Nephron progenitor cell (in vitro differentiated cells): ENCODE measurements around the gene CYP4F11.
"Not testable (repeated sequence)": the region's sequence is repeated elsewhere in the genome, so short reads cannot be mapped to it uniquely, and the experiment has no call there.

Experiments used
- DNase-seq: peaks from one replicate; pipeline ENCODE4 v3.0.0; 2021
- H3K27ac Mint-ChIP-seq: 2 replicates; pipeline ENCODE4 v1.8.0; 2021; ENCODE audit warnings: mild to moderate bottlenecking, moderate library complexity, mixed read lengths
- H3K27me3 Mint-ChIP-seq: 2 replicates; pipeline ENCODE4 v1.8.0; 2021; ENCODE audit warnings: mild to moderate bottlenecking, low read depth, mixed read lengths; ENCODE audit not compliant: poor library complexity
- H3K36me3 Mint-ChIP-seq: 2 replicates; pipeline ENCODE4 v1.8.0; 2021; ENCODE audit warnings: low read depth, mixed read lengths
- H3K4me1 Mint-ChIP-seq: 2 replicates; pipeline ENCODE4 v1.8.0; 2021; ENCODE audit warnings: mixed read lengths
- H3K4me3 Mint-ChIP-seq: 2 replicates; pipeline ENCODE4 v1.8.0; 2021; ENCODE audit warnings: mild to moderate bottlenecking, moderate library complexity, mixed read lengths
- H3K9me3 Mint-ChIP-seq: 2 replicates; pipeline ENCODE4 v1.8.0; 2021; ENCODE audit warnings: mild to moderate bottlenecking, moderate library complexity, mixed read lengths
- TF ChIP-seq, protein P1 (sequence below): fragments of 200-600 bp; sonication (generic); IDR thresholded peaks from 2 replicates; pipeline ENCODE4 v1.5.0; 2021; ENCODE audit warnings: antibody characterized with exemption

Gene CYP4F11

GRCh38 chr19:15913830-15914229, 20.5 kb downstream of the CYP4F11 start:
- no peak overlapping the region for H3K27ac Mint-ChIP-seq
- no peak overlapping the region for H3K4me3 Mint-ChIP-seq
- TF ChIP-seq, protein P1, sequence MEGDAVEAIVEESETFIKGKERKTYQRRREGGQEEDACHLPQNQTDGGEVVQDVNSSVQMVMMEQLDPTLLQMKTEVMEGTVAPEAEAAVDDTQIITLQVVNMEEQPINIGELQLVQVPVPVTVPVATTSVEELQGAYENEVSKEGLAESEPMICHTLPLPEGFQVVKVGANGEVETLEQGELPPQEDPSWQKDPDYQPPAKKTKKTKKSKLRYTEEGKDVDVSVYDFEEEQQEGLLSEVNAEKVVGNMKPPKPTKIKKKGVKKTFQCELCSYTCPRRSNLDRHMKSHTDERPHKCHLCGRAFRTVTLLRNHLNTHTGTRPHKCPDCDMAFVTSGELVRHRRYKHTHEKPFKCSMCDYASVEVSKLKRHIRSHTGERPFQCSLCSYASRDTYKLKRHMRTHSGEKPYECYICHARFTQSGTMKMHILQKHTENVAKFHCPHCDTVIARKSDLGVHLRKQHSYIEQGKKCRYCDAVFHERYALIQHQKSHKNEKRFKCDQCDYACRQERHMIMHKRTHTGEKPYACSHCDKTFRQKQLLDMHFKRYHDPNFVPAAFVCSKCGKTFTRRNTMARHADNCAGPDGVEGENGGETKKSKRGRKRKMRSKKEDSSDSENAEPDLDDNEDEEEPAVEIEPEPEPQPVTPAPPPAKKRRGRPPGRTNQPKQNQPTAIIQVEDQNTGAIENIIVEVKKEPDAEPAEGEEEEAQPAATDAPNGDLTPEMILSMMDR, result no peak
- H3K36me3 Mint-ChIP-seq, result no peaks in the 10 kb centered on the region
- H3K4me1 Mint-ChIP-seq, result no peaks in the 10 kb centered on the region
- H3K27me3 Mint-ChIP-seq, result no peaks in the 10 kb centered on the region
- H3K9me3 Mint-ChIP-seq, result peaks cover 81% of the 10 kb centered on the region
- DNase-seq, result no peak

DNA sequence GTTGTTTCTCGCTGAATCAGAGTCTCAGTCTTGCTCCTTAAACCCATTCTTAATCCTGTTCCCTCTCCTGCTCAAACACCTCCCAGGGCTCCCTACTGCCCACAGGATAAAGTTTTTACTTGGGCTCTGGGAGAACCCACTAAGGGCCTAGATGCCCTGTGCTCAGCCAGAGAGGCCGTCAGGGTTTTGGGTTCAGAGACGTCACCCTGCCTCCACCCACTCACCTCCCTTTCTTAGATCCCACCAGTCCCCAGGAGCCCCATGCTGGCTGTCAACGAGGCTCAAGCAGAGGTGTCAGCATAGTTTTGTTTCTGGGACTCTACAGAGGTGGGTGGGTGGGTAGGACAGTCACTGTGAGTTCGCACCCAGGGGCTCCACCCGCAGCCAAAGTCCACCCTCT, 20.9 kb downstream of the CYP4F11 start:
- DNase-seq, result no peak

GRCh38 chr19:15911599-15912235, 22.6 kb downstream of the CYP4F11 start:
- TF ChIP-seq, protein P1, result no peak
- Mint-ChIP-seq H3K27me3 (no peaks in the 10 kb centered on the region), H3K27ac (no peak overlapping the region), H3K9me3 (peaks cover 70% of the 10 kb centered on the region), H3K4me3 (no peak overlapping the region), H3K4me1 (no peaks in the 10 kb centered on the region), H3K36me3 (no peaks in the 10 kb centered on the region)
- DNase-seq, result no peak

More for the DNA sequence above, 20.9 kb downstream of the CYP4F11 start:
- no peak overlapping the region for H3K4me3 Mint-ChIP-seq
- H3K4me1 Mint-ChIP-seq, result no peaks in the 10 kb centered on the region
- TF ChIP-seq, protein P1, result no peak
- peaks cover 77% of the 10 kb centered on the region for H3K9me3 Mint-ChIP-seq
- H3K27ac Mint-ChIP-seq, result no peak overlapping the region
- no peaks in the 10 kb centered on the region for H3K36me3 Mint-ChIP-seq
- H3K27me3 Mint-ChIP-seq, result no peaks in the 10 kb centered on the region

GRCh38 chr19:15905026-15905425, 29.3 kb downstream of the CYP4F11 start:
- no peaks in the 10 kb centered on the region for H3K36me3 Mint-ChIP-seq
- TF ChIP-seq, protein P1, result no peak
- no peaks in the 10 kb centered on the region for H3K4me1 Mint-ChIP-seq
- peaks cover 83% of the 10 kb centered on the region for H3K9me3 Mint-ChIP-seq
- no peak overlapping the region for H3K4me3 Mint-ChIP-seq
- H3K27me3 Mint-ChIP-seq, result no peaks in the 10 kb centered on the region
- no peak overlapping the region for H3K27ac Mint-ChIP-seq
- DNase-seq, result no peak

DNA sequence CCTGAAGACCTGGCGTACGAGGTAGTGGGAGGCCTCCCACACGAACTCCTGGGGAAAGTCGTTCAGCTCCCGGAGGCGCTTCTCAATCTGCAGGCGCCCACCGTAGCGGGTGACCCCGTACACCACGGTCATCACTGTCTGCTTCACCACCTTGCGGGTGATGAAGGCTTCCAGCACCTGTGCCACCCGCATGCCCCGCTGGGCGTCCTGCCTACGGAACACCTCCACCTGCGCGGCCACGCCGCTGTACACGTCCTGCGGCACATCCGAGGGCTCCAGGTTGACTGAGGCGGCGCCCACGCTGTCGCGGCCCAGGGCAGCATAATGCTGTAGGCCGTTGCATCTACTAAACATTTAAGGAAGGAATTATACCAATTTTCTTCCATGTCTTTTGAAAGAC, 31.4 kb downstream of the CYP4F11 start:
- not testable (repeated sequence) for H3K27ac Mint-ChIP-seq, H3K36me3 Mint-ChIP-seq, H3K27me3 Mint-ChIP-seq, DNase-seq, H3K4me3 Mint-ChIP-seq, H3K4me1 Mint-ChIP-seq
- peaks cover 82% of the 10 kb centered on the region for H3K9me3 Mint-ChIP-seq

DNA sequence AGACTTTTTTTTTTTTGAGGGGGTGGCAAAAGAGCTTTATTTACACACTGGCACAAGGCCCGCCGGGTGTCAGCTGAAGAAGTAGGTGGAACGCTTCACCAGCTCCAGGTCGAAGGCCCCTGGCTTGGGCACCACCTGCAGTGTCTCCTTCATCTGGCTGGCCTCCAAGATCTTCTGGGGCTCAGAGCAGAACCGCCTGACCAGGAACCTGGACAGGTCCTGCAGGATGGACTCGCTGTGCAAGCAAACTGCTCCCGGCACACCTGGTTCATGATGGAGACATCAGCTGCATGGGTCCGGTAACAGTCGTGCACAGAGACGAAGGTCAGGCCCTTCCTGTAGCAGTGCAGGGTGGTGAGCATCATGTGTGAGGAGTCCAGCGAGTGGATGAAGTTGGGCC, 32.1 kb downstream of the CYP4F11 start:
- no peak for DNase-seq
- Mint-ChIP-seq H3K4me1 (no peaks in the 10 kb centered on the region), H3K4me3 (no peak overlapping the region), H3K36me3 (no peaks in the 10 kb centered on the region), H3K27ac (no peak overlapping the region), H3K9me3 (peaks cover 83% of the 10 kb centered on the region), H3K27me3 (no peaks in the 10 kb centered on the region)
- TF ChIP-seq, protein P1, result no peak
